HepG2 (cell line): ENCODE data around the gene NEU4. TPM values are rescaled to one million over a fixed set of nuclear protein-coding genes. Genes with fewer than 3 reads are reported as not detected.

ENCODE experiments used
- DPF2 ChIP-seq: sonication (generic); formaldehyde crosslinking; IDR thresholded peaks from 2 replicates; pipeline ENCODE4 v1.4.0; 2020; ENCODE audit warnings: mild to moderate bottlenecking, low read depth, missing genetic modification reagents, borderline replicate concordance
- HCFC1 ChIP-seq: fragments of 150-350 bp; IDR thresholded peaks from 2 replicates; pipeline ENCODE4 v1.6.1; 2014; ENCODE audit warnings: low read depth, low read length
- KDM5A ChIP-seq: fragments of 200-600 bp; sonication (generic); IDR thresholded peaks from 2 replicates; pipeline ENCODE4 v1.7.0; 2018; ENCODE audit warnings: antibody characterized with exemption, mild to moderate bottlenecking, low read length, borderline replicate concordance
- KLF6 ChIP-seq: IDR thresholded peaks from 2 replicates; pipeline ENCODE4 v1.8.0; 2016; ENCODE audit warnings: missing biosample characterization, missing genetic modification reagents
- MBNL3 ChIP-seq: fragments of 250-450 bp; sonication (Bioruptor Pico); conservative IDR thresholded peaks from 2 replicates; pipeline ENCODE4 v1.8.0; 2022; ENCODE audit warnings: mild to moderate bottlenecking, inconsistent platforms
- MXI1 ChIP-seq: IDR thresholded peaks from 3 replicates; pipeline ENCODE4 v1.6.1; 2012; ENCODE audit warnings: low read depth, low read length, inconsistent platforms, borderline replicate concordance
- PCBP1 ChIP-seq: fragments of 200-400 bp; formaldehyde crosslinking; IDR thresholded peaks from 2 replicates; pipeline ENCODE4 v1.6.1; 2017; ENCODE audit warnings: mild to moderate bottlenecking, low read depth, low read length, borderline replicate concordance
- RFXAP ChIP-seq: sonication (generic); formaldehyde crosslinking; IDR thresholded peaks from 2 replicates; pipeline ENCODE4 v1.4.0; 2020; ENCODE audit warnings: missing genetic modification reagents, borderline replicate concordance
- SMARCC2 ChIP-seq: fragments of 450-650 bp; IDR thresholded peaks from 2 replicates; pipeline ENCODE4 v1.6.1; 2017; ENCODE audit warnings: antibody characterized with exemption, mild to moderate bottlenecking
- TBX3 ChIP-seq: fragments of 450-650 bp; IDR thresholded peaks from 2 replicates; pipeline ENCODE4 v1.6.1; 2017; ENCODE audit warnings: antibody characterized with exemption, mild to moderate bottlenecking, inconsistent platforms, borderline replicate concordance
- ZNF652 ChIP-seq: IDR thresholded peaks from 2 replicates; pipeline ENCODE4 v1.6.1; 2016; ENCODE audit warnings: low read depth, borderline replicate concordance
- ZNF790 ChIP-seq: sonication (generic); formaldehyde crosslinking; IDR thresholded peaks from 2 replicates; pipeline ENCODE4 v1.8.0; 2022; ENCODE audit warnings: missing genetic modification reagents, mild to moderate bottlenecking, borderline replicate concordance
- ZSCAN12 ChIP-seq: sonication (generic); formaldehyde crosslinking; IDR thresholded peaks from 2 replicates; pipeline ENCODE4 v1.9.0; 2021; ENCODE audit warnings: mild to moderate bottlenecking, missing genetic modification reagents
- ZSCAN21 ChIP-seq: sonication (generic); formaldehyde crosslinking; IDR thresholded peaks from 2 replicates; pipeline ENCODE4 v1.8.0; 2022; ENCODE audit warnings: mild to moderate bottlenecking, missing genetic modification reagents, moderate library complexity, borderline replicate concordance
- polyA plus RNA-seq, 8 experiments: library from polyadenylated mRNA; depleted of rRNA in 3 of 8; stranded (reverse) in 7 of 8; unstranded in 1 of 8; fragments of >200 nt; fragmentation: Illumina TruSeq in 4 of 8; extraction: Trizol in 4 of 8; gene quantifications; 2 replicates each; pipeline versions ENCODE4 v1.2.1 to v1.2.3, GENCODE V29; 2011 to 2016; ENCODE audit warnings: low read depth in 4 of 8, missing spikeins in 1 of 8, mixed read lengths in 1 of 8; ENCODE audit not compliant: insufficient read depth in 1 of 8
- total RNA-seq, 5 experiments: library from RNA; depleted of rRNA; stranded (reverse); fragments of >200 nt; fragmentation: Illumina TruSeq; extraction: Trizol; gene quantifications; 2 replicates each; pipeline ENCODE4 v1.2.3, GENCODE V29; 2016; ENCODE audit warnings: low read depth in 1 of 5
- TF ChIP-seq, protein P1 (sequence below): sonication (generic); formaldehyde crosslinking; IDR thresholded peaks from 2 replicates; pipeline ENCODE4 v1.5.0; 2020; ENCODE audit warnings: mild to moderate bottlenecking, missing genetic modification reagents
- TF ChIP-seq, protein P2 (sequence below): sonication (generic); formaldehyde crosslinking; IDR thresholded peaks from 2 replicates; pipeline ENCODE4 v1.4.0; 2020; ENCODE audit warnings: mild to moderate bottlenecking, missing genetic modification reagents
- TF ChIP-seq, protein P3 (sequence below): sonication (generic); formaldehyde crosslinking; IDR thresholded peaks from 2 replicates; pipeline ENCODE4 v1.4.0; 2020; ENCODE audit warnings: missing genetic modification reagents, borderline replicate concordance
- TF ChIP-seq, protein P4 (sequence below): sonication (generic); formaldehyde crosslinking; IDR thresholded peaks from 2 replicates; pipeline ENCODE4 v1.4.0; 2020; ENCODE audit warnings: missing genetic modification reagents

Gene NEU4
- total and polyA plus RNA-seq, 2 of the 13 experiments (the other 11 are each of a cell fraction or from before 2014, with no cell fraction given), result 53.5 to 107 TPM

DNA sequence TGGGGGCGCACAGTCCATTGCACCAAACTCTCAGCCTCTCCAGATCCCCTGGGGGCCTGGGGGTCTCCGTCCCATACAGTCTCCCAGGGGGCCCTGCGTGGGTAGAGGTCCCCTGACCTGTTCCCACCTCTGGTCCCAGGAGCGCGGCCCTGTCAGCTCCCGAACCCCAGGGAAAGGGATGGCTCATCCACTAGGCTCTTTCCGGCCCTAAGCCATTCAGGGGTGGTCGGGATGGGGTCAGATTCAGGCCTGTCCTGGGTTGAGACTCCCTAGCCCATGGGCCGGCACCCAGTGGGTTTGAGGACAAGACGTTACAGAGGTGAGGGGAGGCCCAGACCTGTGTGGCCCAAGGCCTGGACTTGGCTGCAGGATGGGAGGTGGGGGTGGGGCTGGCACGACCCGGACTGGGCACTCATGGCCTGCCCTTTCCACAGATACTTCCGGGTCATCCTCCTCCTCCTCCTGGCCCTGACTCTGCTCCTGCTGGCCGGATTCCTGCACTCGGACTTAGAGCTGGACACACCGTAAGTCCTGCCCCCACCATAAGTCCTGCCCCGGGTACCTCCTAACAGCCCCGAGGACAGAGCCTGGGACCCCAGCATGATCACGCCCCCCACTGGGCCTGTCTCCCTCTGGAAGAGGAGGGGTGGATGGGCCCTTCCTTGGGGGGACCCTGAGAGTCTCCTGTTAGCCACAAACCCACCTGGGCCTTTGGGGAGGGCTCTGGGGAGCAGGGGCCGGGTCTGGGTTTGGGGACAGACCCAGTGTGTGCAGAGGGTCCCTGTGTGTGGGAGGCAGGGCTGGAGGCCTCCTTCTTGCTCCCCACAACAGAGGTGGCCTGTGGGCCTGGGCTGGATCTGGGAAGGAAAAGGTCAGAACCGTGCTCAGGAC, 10.1 kb upstream of the NEU4 start (continued):
- TF ChIP-seq, protein P1, sequence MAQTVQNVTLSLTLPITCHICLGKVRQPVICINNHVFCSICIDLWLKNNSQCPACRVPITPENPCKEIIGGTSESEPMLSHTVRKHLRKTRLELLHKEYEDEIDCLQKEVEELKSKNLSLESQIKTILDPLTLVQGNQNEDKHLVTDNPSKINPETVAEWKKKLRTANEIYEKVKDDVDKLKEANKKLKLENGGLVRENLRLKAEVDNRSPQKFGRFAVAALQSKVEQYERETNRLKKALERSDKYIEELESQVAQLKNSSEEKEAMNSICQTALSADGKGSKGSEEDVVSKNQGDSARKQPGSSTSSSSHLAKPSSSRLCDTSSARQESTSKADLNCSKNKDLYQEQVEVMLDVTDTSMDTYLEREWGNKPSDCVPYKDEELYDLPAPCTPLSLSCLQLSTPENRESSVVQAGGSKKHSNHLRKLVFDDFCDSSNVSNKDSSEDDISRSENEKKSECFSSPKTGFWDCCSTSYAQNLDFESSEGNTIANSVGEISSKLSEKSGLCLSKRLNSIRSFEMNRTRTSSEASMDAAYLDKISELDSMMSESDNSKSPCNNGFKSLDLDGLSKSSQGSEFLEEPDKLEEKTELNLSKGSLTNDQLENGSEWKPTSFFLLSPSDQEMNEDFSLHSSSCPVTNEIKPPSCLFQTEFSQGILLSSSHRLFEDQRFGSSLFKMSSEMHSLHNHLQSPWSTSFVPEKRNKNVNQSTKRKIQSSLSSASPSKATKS (CRISPR knock-in tag), result no peak
- TF ChIP-seq TBX3 (no peak), MBNL3 (CRISPR knock-in tag) (no peak), RFXAP (CRISPR knock-in tag) (no peak), ZSCAN12 (CRISPR knock-in tag) (no peak), KDM5A (no peak), DPF2 (no peak), ZNF652 (CRISPR knock-in tag) (no peak), SMARCC2 (no peak), ZSCAN21 (CRISPR knock-in tag) (no peak), PCBP1 (0 out of 2 replicates have a peak, but pooled peaks have one; percentile 47), MXI1 (no peak), HCFC1 (no peak), ZNF790 (no peak), KLF6 (CRISPR knock-in tag) (no peak)
- TF ChIP-seq, protein P2, sequence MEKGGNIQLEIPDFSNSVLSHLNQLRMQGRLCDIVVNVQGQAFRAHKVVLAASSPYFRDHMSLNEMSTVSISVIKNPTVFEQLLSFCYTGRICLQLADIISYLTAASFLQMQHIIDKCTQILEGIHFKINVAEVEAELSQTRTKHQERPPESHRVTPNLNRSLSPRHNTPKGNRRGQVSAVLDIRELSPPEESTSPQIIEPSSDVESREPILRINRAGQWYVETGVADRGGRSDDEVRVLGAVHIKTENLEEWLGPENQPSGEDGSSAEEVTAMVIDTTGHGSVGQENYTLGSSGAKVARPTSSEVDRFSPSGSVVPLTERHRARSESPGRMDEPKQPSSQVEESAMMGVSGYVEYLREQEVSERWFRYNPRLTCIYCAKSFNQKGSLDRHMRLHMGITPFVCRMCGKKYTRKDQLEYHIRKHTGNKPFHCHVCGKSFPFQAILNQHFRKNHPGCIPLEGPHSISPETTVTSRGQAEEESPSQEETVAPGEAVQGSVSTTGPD, result no peak
- TF ChIP-seq, protein P3, sequence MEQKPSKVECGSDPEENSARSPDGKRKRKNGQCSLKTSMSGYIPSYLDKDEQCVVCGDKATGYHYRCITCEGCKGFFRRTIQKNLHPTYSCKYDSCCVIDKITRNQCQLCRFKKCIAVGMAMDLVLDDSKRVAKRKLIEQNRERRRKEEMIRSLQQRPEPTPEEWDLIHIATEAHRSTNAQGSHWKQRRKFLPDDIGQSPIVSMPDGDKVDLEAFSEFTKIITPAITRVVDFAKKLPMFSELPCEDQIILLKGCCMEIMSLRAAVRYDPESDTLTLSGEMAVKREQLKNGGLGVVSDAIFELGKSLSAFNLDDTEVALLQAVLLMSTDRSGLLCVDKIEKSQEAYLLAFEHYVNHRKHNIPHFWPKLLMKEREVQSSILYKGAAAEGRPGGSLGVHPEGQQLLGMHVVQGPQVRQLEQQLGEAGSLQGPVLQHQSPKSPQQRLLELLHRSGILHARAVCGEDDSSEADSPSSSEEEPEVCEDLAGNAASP, result no peak
- TF ChIP-seq, protein P4, sequence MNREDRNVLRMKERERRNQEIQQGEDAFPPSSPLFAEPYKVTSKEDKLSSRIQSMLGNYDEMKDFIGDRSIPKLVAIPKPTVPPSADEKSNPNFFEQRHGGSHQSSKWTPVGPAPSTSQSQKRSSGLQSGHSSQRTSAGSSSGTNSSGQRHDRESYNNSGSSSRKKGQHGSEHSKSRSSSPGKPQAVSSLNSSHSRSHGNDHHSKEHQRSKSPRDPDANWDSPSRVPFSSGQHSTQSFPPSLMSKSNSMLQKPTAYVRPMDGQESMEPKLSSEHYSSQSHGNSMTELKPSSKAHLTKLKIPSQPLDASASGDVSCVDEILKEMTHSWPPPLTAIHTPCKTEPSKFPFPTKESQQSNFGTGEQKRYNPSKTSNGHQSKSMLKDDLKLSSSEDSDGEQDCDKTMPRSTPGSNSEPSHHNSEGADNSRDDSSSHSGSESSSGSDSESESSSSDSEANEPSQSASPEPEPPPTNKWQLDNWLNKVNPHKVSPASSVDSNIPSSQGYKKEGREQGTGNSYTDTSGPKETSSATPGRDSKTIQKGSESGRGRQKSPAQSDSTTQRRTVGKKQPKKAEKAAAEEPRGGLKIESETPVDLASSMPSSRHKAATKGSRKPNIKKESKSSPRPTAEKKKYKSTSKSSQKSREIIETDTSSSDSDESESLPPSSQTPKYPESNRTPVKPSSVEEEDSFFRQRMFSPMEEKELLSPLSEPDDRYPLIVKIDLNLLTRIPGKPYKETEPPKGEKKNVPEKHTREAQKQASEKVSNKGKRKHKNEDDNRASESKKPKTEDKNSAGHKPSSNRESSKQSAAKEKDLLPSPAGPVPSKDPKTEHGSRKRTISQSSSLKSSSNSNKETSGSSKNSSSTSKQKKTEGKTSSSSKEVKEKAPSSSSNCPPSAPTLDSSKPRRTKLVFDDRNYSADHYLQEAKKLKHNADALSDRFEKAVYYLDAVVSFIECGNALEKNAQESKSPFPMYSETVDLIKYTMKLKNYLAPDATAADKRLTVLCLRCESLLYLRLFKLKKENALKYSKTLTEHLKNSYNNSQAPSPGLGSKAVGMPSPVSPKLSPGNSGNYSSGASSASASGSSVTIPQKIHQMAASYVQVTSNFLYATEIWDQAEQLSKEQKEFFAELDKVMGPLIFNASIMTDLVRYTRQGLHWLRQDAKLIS (CRISPR knock-in tag), result no peak
